HG03097 (cell line): Measurements from ENCODE around the gene KRTAP3-2.

Source experiments
- ATAC-seq: cut with Tn5 transposase; IDR thresholded peaks from one replicate; pipeline ENCODE4 v1.9.1; 2021; ENCODE audit not compliant: unreplicated experiment, low FRiP score

KRTAP3-2 gene

GRCh38 chr17:41012326-41013120, 12.8 kb upstream of the KRTAP3-2 start:
- ATAC-seq: no peak

DNA sequence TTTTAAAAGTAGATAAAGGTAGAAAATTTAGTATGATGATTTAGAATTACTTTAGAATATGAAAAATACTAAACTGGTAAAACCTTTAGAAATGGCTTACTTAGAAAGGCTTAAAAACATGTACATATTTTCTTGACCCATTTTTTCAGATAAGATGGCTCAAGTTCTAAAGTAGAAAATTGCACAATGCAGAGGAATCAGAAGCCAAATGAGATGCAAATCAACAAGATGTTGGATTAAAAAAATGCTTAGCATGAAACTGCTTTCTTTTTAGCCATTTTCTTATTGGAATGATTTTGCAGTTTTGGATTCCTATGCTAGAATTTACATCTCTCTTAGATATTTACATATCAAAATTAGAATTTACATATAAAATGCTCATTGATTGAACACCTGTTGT, 10.7 kb upstream of the KRTAP3-2 start:
- ATAC-seq: no peak

DNA sequence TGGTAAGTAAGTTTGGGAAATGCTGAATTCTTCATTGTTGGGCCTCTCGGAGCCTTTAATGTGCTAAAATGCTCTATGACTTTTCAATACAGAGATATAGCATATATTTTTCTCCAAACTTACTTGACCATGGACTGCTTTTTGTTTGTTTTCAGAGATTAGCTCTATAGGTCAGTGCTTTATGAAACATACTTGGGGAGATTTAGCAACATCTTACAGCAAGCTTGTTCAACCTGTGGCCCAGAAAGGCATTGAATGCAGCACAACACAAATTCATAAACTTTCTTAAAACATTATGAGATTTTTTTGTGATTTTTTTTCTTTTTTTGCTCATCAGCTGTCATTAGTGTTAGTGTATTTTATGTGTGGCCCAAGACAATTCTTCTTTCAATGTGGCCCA, 10.2 kb upstream of the KRTAP3-2 start:
- no peak for ATAC-seq

GRCh38 chr17:41009301-41009760, 9.6 kb upstream of the KRTAP3-2 start:
- ATAC-seq: no peak

GRCh38 chr17:41008811-41009210, 9.1 kb upstream of the KRTAP3-2 start, which contains the start of gene KRTAP3-1:
KRTAP3-1 (minus strand) TSS chr17:41009128; CDS start chr17:41009074, 54 bp downstream.
- no peak for ATAC-seq

DNA sequence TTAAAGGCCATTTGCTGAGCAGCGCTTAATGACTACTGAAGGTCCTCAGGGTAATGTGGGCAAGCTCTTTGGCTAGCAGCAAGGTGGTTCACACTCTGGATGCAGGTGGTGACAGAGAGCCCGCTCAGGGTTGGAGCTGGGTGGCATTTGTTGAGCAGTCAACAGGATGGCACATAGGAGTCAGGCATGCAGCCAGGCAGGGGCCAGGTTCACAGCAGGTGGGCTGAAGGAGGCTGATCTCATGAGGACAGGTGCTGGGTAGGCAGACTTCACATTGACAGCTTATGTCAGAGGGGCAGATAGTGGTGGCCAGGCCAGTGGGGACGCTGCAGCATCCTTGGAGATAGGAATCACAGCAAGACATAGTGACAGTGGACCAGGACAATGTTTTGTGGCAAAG, 4.7 kb upstream of the KRTAP3-2 start:
- ATAC-seq: no peak

DNA sequence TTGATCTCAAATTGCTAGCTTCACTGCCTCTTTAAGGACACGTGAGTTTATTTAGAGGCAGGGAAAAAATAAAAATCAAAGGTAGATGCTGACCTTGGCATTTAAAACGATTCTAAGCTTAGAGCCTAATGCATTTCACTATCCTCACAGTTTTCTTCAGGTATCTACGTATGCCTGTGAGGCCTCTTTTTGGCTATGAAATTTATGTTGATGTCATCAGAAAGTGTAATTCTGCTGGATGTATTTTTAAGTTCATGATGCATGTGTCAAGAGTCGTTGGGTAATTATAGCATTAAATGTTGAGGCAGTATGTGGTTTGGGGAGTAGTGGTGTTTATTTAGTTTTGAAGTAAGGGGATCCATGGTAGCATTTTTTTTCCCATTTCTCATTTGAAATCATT, 4.2 kb upstream of the KRTAP3-2 start:
- ATAC-seq: no peak

DNA sequence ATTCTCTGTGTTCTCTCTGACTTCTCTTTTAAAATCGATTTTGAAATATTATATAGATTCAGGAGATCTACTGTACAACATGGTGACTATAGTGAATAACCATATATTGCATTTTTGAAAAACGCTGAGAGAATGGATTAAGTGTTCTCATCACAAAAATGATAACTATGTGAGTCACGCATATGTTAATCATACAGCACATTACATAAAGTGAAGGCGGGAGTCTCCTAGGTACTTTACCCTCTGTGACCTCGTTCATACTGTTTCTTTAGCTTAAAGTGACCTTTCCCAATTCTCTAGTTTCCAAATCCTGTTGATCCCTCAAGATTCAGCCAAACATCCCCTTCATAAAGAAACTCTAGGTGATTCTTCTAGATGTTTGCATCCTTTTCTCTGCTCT, 3.1 kb upstream of the KRTAP3-2 start:
- no peak for ATAC-seq

- ATAC-seq: no peak
Measured at GRCh38 chr17:41001795-41002194, 2.1 kb upstream of the KRTAP3-2 start.

- no peak for ATAC-seq
Measured at GRCh38 chr17:40997361-40997760, 2.3 kb downstream of the KRTAP3-2 start.

DNA sequence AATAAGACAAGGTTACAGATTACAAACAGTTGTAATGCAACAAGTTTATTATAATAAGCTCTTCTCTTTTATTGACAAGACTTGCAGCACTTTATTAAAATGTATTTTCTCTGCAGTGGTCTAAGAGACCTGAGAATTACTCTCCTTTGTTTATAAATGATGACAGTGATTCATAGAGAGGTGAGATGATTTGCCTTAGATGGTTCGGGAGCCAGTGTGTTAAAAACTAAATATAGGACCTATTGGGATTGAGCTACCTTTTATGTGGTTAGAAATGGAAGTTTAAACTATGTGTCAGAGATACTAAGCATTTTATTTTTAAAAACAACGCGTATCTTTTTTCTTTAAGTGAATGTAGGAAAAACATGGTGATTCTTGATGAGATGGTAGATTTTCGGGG, 2.9 kb downstream of the KRTAP3-2 start:
- ATAC-seq: no peak

DNA sequence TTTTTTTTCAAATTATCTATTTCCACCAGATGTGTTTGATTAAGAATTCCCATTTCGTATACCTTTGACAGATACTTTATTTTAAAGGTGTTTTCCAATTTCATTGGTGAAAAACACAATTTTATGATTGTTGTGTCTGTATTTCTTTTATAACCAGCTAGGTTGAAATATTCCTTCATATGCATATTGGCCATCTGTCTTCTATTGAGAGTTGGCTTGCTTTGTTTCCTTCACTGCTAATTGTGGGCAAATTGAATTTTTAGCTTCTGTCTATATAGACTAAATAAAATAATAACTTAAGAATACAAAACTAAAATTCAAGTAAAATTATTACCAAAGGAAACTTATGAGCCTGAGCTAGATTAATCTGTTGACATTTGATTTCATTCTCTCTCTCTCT, 4.6 kb downstream of the KRTAP3-2 start:
- ATAC-seq: no peak

DNA sequence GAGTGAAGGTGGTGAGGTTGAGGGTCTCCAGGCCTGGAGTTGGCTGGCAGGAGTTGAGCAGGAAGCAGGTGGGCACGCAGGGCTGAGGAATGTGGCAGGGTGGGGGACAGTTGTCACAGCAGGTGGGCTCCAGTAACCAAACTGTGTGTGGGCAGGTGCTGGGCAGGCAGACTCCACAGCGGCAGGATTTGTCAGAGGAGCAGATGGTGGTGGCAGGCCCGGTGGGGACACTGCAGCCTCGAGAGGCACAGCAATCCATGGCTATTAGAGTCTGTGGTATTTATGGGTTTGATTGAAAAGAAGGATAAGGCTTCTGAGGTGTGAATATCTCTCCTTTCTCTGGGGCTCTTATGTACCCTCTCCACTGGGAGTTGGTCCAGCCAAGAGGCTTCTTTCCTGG, 5.9 kb downstream of the KRTAP3-2 start, which contains the start of gene KRTAP3-3:
TSS of gene KRTAP3-3 (minus strand) at position 326 of the 400 bp plus-strand sequence. CDS start at position 259, 67 bp downstream.
- no peak for ATAC-seq

- ATAC-seq: no peak
Measured at GRCh38 chr17:40993084-40993483, 6.6 kb downstream of the KRTAP3-2 start.

GRCh38 chr17:40992666-40993065, 7.0 kb downstream of the KRTAP3-2 start:
- ATAC-seq: no peak

GRCh38 chr17:40986920-40987319, 12.8 kb downstream of the KRTAP3-2 start:
- no peak for ATAC-seq

DNA sequence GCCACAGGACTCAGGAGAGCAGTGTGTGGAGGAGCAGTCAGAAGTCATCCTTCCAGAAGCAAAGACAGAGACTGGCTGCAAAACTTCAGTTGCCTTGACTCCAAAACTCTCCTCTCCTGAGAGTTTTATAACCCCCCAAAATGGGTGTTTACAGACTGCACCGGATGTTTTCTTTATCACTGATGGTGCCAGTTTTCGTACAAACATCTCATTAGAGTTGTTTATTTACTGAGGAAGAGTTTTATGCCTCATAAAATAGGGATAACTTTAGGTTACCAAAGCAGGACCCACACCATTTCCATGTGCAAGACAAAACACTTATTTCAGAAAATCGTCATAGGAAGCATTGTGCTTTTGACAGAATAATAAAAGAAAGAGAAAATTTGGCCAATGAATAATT, 15.5 kb downstream of the KRTAP3-2 start, which contains the start of gene KRT40:
TSS of gene KRT40 (minus strand) at position 101 of the 400 bp plus-strand sequence. CDS start at position 48, 53 bp downstream.
- ATAC-seq: no peak

- no peak for ATAC-seq
Measured at GRCh38 chr17:40981115-40981514, 18.6 kb downstream of the KRTAP3-2 start.

DNA sequence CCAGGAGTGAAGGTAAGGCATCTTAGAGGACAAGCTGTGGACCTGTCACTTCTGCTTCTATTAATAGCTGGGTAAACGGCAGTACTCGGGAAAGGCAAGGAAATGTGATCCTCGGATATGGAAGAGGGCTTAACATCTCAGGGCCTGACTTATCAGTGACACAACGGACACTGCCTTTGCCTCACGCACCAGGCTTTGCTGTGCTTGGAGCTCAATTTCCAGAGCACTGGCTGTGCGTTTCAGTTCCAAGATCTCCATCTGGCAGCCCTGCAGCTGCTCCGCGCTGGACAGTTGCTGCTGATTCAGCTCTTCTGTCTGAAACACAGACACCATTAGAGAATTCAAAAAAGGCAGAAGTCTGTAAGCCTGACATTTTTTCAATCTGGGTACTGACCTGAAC, 19.1 kb downstream of the KRTAP3-2 start:
- no peak for ATAC-seq

DNA sequence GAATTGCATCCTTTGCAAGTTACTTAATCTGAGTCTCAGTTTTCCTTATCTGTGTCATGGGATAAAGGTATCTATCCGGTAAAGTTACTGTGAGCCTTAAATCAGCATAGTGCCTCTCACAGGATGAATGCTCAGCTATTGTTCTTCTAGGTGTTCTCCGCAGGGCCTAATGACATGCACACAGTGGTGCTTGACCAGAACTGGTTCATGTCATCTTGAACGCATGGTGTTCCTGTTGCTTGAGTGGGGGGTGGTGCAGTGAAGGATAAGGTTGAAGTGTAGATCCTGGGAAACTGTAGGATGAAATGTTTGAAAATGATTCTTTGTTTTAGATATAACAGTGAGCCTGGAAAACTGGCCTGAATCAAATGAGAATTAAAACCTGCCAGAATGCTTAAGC, 19.6 kb downstream of the KRTAP3-2 start:
- no peak for ATAC-seq

DNA sequence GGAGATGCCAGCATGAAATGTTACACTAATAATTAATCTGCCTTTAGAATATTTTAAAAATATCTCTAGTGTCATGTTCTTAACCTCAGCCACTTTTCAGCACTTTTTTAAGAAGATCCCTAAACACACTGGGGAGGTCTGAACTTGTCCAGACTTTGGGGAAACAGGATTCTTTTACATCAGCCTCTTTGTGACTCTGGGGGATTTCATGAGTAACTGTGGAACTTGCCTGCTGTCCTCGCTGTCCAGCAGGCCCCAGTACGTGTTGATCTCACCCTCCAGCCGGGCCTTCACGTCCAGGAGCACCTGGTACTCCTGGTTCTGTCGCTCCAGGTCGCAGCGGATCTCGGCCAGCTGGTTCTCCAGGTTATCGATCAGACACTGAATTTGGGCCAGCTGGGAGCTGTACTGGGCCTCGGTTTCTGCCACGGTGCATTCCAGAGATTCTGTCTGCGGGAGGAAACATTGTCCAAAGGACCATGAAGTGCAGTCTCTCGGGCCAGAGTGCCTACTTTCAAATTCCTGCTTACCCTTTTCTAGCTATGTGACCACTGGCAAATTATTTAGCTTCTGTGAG, 21.0 kb downstream of the KRTAP3-2 start:
- no peak for ATAC-seq

DNA sequence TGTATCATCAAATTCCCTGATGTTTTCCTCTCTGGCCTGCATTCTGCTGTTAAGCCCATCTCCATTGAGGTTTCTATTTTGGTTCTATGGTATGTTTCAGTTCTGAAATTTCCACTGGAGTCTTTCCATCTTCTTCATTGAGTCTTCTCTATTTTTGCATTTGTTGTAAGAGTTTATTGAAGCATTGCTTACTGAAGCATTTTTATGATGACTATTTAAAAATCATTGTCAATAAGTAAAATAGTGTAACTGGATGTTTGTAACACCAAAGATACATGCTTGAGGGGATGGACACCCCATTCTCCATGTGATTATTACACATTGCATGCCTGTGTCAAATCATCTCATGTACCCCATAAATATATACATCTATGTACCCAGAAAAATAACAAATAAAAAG, 24.2 kb downstream of the KRTAP3-2 start:
- no peak for ATAC-seq
